Measurements from ENCODE around the gene PTCHD1.

The PTCHD1 gene

DNA sequence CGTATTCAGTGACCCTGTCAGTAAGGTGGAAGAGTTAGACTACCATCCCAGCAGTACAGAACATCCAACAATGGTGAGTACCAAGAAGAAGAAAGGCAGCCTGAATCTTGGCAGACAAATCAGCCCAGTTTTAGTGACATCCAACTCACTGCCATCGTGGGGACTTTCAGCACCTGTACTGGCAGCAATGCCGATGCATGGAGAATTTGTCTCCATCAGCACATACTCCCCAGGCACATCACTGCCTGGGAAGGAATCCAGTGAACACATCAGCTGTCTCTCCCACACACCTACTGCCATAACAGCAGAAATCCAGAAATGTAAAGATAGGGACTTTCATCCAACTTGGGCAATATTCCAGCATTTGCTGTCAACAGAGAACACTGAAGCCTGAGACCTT, 29.8 kb downstream of the PTCHD1 start:
- peak; percentile 2 for DNase-seq

DNA sequence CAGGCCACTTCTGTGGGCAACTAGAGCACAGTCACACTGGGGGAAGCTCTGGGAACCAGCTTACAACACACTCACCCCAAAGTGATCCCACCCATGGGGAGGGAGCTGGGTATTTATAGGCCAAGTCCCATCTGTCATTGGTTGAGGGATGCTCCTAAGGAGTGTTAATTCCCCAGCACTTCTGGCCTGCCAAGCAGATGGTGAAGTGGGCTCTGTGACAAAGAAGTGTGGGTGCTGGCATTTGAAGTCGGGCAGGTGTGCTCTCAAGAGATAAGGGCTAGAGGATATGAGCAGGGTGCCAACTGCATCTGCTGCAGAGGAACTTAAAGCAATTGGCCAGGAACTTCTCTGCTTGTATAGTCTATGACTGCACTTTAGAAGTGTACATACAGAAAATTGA, 30.9 kb downstream of the PTCHD1 start:
- DNase-seq = no peak

DNA sequence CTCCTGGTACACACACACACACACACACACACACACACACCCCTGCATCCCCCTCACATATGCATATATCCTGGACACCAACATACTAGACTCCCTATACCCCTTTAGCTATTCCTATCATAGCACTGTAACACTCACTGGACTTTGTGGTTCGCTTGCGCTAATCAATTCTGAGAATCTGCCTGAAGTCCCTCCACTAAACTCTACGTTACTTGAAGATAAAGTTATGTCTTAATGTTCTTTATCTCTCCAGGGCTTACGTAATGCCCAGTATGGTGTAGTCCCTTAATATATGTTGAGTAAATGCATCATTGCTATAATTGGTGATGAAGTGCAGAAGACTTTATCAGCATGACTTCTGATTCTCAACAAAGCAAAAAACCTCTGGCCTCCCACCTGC, 32.3 kb downstream of the PTCHD1 start:
- no peak for DNase-seq

DNA sequence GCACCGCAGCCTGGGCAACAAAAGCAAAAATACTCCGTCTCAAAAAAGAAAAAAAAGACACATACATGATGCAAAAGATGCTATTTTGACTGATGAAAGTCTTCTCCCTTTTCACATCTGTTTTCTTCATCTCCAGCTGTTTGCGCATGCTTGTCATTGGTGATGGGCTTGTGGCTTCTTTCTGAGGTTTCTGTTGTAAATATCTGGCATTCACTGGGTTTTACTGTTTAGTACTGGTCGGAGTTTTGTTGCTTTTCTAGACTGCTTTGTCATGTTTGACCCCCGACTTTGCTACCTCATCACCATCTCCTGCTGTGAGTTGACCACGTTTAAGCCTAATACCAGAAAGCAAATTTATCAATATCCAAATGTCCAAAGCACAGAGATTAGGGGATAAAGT, 34.4 kb downstream of the PTCHD1 start:
- no peak for DNase-seq

DNA sequence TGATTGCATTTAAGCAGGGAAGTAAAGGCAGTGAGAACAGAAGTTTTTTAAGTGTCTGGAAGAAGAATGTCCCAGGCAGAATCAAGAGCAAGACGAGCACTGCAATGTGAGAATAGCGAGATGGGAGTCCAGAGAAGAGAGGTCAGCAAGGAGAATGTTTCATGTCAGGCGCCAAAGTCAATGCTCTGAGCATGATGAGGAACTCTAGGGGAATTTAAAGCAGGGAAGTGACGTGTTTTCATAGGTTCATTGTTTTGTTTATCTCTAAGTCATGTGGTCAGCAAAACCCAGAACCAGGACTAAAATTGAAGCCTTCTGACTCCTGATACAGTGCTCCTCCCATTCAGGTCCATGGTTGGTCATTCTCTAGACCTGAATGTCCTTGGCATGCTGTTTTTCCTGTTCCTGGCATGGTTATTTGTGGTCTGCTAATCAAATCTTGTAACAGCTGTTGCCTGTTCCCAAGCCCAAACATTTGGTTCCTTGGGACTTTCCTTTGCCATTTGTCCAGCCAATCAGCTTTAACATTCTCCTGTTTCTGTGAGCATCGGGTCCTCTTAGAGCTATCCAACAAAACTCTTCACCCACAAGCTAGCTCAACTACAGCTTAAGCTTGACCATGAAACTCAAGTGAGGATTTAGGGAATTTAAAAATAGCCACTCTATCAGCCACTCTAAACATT, 37.7 kb downstream of the PTCHD1 start:
- DNase-seq = no peak

DNA sequence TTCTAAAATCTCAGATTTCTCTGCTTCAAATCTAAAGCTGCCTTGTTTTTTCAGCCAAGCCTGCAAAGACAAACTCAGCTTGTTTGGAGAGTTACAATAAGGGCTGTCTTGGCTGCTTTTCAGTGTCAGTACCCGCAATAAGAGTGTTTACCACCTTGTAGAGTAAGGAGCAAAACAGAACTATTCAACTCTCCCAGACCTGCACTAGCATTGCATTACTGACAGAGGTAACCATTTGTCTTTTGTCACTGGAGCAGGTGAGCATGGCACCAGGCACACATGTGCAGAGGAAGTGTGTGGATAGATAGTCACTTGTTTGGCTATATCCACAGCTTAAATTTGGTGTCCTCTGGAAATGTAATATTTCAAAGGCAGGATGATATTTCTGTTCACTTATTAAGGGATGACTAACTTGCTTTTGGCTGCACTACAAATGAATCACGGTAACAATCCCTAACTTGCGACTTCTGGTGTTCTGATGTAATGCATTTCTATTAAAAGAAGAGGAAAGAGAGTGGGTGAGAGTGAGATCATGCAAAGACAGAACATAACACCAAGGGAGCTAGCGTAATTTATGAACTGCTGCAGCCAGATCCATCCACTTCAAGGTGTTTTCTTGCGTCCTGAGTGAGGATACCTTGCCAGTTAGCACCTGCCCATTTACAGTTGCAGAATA, 38.6 kb downstream of the PTCHD1 start:
- DNase-seq = peak; percentile 68

DNA sequence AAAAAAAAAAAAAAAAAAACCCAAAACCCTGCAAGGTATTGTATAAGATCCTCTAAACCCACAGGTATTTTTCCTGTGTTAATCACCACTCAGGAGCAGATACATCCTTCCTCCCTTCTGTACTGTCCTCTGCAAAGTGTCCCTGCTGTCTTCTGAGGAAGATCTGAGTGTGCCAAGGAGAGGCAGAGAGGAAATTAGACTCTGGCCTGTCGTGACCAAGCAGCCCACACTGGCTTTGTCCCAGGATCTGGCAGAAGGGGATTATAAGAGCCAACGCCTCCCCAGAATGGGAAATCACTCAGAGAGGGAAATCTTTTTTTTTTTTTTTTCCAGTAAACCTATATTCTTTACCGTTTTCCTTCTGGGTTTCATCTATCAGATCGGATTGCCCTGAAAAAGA, 39.6 kb downstream of the PTCHD1 start:
- no peak for DNase-seq

DNA sequence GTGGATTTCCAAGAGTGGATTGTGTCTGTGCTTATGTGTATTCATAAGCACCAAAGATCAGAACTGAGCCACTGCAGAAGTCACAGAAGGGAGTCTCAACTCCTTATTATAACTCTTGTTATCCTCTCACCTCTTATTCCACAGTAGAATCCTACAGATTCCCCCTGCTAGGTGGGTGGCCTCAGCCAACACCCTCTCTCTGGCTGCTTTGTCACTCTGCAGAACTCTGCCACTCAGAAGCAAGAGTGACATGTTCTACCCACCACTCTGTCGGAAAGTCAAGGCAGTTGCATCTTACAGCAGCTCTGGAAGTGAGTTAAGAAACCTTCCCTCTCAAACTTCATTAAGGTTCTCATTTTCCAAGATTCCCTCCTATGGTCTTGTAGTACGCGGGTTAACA, 41.9 kb downstream of the PTCHD1 start:
- DNase-seq = no peak

DNA sequence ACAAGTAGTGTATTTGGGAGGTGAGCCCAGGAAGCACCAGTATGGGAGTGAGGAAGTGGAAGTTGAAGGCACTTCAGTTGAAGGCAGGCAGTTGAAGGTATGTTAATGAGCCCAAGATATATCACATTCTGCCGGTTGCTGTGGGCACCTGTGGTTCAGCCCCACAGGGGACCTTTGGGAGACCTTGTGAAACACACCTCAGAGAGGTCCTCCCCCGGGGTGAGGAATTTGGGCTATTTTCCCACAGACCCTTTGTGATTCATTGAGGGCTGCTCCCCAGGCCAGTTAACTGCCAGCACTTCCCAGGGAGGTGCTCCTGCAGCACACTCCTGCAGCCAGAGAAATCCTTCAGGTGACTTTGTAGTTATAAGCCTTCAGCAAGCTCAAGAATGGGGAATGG, 45.9 kb downstream of the PTCHD1 start:
- no peak for DNase-seq

DNA sequence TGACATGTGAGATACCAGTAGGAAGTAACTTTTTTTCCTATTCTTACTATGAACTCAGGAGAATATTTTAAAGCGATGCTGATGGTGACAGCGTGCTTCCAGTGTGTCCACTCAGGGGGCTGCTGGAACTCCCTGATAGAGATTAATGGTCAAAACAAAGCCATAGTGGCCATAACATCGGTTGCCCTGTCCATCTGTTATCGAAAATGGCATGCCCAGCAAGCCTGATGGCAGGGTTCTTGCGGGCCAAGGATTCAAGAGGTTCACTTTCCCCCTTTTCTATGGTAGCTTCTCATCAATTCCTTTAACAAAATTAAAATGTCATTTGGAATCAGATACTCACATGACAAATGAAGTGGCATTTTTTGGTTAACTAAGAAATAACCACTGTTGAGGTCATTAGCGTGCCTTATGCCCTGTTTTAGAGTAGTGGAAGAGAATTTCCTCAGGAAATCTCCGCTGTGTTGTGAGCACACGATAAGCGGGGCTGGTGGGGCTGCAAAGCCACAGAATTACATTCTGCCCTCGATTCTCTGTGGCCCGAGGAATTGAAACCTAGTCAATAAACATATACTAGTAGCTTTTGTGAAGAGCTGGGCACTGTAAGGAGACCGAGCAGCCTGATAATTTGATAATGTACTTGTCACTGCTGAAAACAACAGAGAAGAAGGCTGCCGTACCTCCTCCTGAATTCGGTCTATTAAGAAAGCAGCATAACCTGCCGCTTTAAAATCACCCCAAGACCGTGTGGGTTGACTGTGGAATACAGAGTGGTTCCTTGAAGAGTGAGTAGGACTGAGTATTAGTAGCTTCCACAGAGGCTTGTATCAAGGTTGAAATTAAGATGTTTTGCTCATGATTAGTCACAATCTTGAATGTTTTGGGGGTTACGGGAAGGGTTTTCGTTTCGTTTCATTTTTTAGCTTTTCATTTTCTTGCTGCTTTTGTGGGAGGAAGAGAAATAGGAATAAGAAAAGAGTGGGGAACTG, 46.7 kb downstream of the PTCHD1 start:
- no peak for DNase-seq

DNA sequence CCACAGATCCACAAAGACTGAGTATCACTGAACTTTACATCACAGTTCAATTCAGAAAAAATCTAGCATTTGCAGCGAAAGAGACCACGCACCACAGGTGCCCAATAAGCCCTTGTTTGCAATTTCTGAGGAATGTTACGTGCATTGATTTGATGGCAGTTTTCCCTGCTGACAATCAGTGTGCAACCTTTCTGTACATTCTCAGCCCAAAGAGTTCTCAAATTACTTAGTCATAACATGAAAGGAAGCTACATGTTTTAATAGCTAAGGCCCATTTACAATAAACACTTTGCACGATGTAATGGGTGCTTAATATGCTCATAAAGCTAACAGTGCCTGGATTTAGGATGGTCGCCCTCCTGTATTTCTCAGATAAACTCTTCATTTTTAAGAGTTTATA, 47.9 kb downstream of the PTCHD1 start:
- DNase-seq = no peak

DNA sequence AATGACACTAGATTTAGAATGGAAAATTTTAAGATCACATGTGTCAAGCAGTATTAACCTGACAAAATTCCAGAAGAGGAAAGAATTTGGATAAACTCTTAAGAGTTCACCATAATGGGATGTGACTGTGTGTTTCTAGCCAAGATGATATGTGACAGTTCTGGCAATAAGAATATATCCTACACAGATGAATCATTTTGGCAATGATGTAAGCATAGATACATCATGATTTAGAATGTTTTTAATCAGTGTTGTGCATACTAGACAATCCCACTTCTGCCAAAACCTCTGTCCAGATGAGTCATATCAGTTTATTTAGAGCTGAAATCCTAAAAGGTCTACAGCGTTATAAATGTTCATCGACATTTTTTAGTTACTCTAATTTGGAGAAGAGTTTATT, 48.8 kb downstream of the PTCHD1 start:
- DNase-seq = peak; percentile 52

DNA sequence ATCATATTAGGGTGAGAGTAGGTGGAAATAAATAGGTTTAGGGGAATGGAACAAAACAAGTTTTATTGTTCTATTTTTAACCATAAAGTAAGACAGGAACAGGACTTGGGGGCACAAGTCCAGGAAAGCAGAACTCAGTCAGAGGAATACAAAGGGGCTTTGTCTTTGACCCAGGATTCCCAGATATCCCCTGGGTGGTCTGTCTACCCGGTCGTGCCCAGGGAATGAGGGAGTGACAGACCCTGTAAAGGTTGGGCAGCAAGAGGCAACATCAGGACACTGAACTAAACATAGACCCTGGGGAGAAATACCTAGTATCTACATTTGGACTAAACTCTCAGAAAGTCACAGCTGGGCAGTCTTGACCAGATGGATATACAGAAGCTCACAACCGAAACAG, 50.6 kb downstream of the PTCHD1 start:
- no peak for DNase-seq

DNA sequence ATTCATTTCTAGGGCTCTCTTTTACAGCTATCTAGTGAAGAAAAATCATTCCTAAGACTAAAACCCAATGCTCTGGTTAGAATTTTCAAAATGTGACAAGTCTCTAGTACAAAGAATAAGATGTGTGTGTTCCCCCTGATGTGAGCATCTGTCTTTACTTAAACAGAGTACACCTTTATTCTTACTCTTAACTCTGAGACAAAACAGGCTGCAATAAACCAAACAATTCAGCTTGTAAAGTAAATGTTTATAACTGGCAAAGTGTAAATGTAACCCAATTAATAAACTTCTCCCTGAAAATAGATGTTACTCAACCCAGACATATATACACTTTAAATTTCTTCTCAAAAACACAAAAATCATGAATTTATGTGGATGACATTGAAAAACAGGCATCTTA, 51.6 kb downstream of the PTCHD1 start:
- no peak for DNase-seq

DNA sequence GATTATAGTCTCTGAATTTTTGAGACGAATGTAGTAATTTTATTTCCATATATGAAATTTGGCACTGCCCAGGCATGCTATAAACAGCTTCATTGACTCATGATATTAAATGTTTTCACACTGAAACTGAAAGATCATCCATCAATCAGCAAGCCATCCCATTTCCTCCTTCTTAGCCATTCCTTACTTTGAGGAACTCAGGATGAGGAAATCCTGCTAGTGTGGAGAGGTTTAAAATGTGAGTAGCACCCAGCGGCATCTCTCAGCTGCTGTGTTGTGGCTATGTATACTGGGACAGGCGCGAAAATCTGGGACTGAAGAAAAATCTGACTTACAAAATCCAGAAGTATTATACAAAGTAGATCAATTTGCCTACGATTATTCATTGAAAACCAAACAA, 52.1 kb downstream of the PTCHD1 start:
- peak; percentile 12 for DNase-seq

DNA sequence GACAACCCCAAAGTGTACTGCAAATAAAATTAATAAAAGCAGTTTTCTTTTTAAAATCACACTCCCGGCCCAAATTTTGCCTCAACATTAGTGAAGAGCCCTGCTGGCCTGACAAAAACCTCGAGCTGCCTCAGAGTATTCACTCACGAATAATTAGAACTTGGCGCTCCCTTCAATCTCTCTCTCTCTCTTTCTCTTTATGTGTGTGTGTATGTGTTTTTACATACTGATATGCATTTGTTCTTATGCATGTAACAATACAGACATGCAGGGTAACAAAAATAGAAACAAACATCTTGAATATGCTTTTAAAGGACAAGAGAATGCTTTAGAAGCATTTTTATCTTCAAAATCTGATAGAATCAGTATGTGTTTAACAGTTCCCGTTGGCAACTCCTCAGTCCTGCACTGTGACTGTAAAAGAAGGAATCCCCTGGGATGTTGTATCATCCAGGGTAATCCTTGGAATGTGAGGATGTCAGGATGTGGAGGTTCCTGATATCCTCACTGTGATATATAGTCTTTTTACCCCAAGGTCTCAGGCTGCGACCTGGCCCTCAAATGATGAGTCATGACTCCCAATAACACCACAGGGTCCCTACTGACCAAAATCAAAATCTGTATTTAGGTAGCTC, 53.0 kb downstream of the PTCHD1 start:
- peak; percentile 31 for DNase-seq

DNA sequence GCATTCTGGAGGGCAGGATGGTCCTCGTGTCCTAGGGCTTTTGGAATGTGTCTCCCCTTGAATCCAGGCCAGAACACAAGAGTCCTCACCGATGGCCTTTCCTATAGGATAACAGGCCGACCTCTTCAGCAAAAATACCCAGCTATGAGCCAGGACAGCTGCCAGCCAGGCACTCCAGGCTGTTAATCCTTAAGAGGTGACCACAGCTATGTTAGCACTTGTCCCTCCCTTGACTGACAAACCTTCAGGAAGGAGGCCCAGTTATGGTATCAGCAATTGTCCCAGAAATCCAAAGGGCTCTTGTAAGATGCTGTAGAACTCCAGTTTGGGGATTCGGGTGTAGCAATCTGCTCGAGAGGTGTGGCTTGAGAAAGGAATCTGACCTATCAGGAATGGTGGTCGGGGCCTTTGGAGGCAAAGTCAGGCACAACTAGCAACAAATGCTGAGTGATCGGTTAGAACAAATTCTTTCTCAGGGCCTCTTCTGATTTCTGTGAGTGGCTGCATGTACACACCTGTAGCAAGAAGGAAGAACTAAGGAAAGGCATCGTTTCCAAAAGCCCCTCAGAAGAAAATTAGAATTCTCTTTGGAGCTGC, 54.6 kb downstream of the PTCHD1 start:
- no peak for DNase-seq

DNA sequence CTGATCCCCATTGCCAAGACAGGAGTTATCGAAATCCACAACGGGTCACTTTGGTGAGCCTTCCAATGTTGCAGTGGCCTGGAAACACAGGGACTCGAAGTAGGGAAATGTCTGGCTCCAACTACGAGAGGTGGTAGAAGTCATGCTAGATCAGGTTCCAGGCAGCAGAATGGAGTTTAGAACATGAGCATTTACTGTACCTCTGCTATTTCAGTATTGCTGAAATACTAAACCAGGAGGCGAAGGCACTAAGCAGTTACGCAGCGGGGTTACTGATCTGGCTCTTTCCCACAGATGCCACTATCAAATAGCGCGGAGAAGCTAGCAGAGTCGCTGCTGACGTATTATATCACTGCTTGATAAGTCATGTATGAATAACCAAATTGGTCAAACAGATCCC, 56.3 kb downstream of the PTCHD1 start:
- DNase-seq = no peak

DNA sequence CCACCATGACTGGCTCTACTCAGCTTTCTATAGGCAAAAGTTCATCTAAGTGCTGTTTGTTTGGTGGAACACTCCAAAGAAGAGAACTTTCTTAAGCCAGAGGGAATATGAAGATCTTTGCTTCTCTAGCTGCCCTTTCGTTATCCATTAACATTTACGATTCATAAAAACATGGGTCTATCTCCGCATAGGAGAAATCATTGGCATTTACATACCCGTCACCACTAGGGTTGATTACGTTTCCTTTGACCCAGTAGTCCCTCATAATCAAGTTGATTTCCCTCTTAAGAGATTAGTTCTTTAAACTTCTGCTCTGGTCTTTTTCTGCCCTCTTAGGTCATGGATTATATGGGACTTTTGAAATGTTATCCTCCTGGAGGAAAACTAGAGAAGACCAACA, 57.5 kb downstream of the PTCHD1 start:
- DNase-seq = no peak

DNA sequence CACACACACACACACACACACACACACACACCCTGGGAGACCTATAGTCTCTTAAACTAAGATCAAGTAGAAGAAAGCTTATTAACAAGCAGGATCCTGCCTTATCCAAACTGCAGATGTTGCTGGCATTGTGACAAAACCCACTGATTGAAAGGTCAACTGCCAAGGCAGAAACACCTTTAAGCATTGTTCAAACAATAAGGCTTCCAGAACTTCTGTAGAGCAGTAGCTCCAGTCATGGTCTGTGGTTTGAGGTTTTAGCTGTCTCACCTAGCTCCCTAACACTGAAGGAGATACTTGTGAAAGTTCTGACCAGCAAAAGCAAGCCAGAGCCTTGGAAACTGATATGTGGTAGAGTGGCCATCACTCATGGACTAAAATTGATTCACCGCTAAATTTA, 59.8 kb downstream of the PTCHD1 start:
- no peak for DNase-seq

DNA sequence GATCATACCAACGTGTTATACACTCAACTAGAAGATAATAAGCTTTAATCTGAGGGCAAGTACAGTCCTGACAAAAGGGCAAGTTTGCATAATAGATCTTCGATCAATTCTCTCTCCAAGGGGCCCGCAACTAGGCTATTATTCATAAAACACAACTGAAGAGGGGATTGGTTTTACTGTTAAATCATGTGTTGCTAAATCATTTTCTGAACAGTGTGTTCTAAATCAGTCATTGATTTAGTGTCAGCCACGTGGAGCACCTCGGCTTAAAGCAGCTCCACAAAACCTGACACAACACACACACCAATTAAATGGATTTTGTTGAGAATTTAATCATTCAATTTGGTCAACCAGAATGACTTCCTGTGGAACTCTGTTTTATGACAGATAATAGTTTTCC, 61.6 kb downstream of the PTCHD1 start:
- no peak for DNase-seq

DNA sequence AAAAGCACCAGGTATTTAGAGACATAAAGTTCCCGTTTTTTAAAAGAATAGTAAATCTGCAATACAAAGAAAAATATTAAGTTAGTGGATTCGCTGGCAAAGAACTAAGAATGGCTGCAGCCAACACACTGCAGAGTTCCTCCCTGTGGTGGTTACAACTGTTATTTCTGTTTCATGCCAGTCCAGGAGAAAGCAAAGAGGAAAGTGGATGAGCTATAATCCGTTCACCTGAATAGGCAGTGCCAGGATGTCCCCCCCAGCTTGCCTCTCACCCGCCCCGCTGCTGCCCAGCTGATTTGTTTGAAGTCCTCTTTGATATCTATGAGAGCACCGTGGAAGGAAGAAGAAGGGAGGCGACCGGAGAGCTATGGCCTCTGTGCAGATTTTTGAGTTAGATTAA, 63.9 kb downstream of the PTCHD1 start:
- no peak for DNase-seq

DNA sequence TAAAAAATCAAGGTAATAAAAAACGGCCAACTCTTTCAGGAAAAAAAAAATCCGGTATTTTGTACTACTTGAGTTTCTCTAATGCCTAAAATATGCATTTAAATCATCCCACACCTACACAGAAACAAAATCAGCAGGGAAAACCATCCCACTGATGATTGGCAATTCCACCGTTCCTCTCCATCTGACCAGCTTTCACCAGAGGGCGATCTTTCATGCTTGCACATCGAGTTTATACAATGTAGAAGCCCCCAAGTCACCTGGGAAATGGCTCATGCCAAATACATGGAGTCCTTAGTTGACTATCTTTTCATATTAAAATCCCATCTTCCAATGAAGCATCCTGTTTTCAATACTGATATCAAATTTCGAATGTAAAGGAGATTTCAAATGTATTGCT, 69.2 kb downstream of the PTCHD1 start:
- no peak for DNase-seq

Data from NCI-H226 (cell line).